Measurements from ENCODE around the gene XIRP1. TPM values are rescaled to one million over a fixed set of nuclear protein-coding genes. Genes with fewer than 3 reads are reported as not detected.

Gene XIRP1
- total RNA-seq, 2 experiments from 2014 or later = 0.62 to 0.72 TPM

- H3K27ac Mint-ChIP-seq = no peak overlapping the region
- H3K4me1 Mint-ChIP-seq (ENCODE audit: low read depth) = peaks cover 8% of the 10 kb centered on the region
- H3K36me3 Mint-ChIP-seq (ENCODE audit: low read depth) = no peaks in the 10 kb centered on the region
- CTCF ChIA-PET = interaction anchor here (0.7 to 3.2 kb wide), 11 partner anchors 12 to 171 kb away, joined by 3 to 21 read pairs (median 5); no protein-coding TSS in a partner anchor
- H3K9me3 Mint-ChIP-seq = peaks cover 2% of the 10 kb centered on the region
- intact Hi-C loops (cut with micrococcal nuclease) = loop anchor here (1.0 to 5.0 kb wide), 6 partner anchors 18 to 175 kb away; partner anchors contain the start of gene SLC25A38
- H3K27me3 Mint-ChIP-seq (ENCODE audit: low read depth) = no peaks in the 10 kb centered on the region
- no peak overlapping the region for H3K4me3 Mint-ChIP-seq
- no peak for DNase-seq
Measured at GRCh38 chr3:39207361-39208186, 15.2 kb upstream of the XIRP1 start.

- Mint-ChIP-seq H3K4me3 (no peak overlapping the region), H3K9me3 (peaks cover 2% of the 10 kb centered on the region), H3K27ac (no peak overlapping the region), H3K36me3 (ENCODE audit: low read depth) (no peaks in the 10 kb centered on the region), H3K4me1 (ENCODE audit: low read depth) (peaks cover 8% of the 10 kb centered on the region), H3K27me3 (ENCODE audit: low read depth) (no peaks in the 10 kb centered on the region)
- intact Hi-C loops (cut with micrococcal nuclease) = loop anchor here (5.0 kb wide), 1 partner anchor 176 kb away; the partner anchor contains the start of gene SLC25A38
- CTCF ChIA-PET = interaction anchor here (0.9 to 1.7 kb wide), 5 partner anchors 12 to 87 kb away, joined by 3 to 8 read pairs (median 5); partner anchors contain the start of gene XIRP1
- no peak for DNase-seq
Measured at GRCh38 chr3:39205919-39206516, 13.6 kb upstream of the XIRP1 start.

- Mint-ChIP-seq H3K27me3 (ENCODE audit: low read depth) (no peaks in the 10 kb centered on the region), H3K36me3 (ENCODE audit: low read depth) (no peaks in the 10 kb centered on the region), H3K4me3 (no peak overlapping the region), H3K27ac (no peak overlapping the region), H3K9me3 (peaks cover 2% of the 10 kb centered on the region), H3K4me1 (ENCODE audit: low read depth) (peaks cover 6% of the 10 kb centered on the region)
- DNase-seq = no peak
- CTCF ChIA-PET = interaction anchor here (1.1 to 1.7 kb wide), 5 partner anchors 13 to 88 kb away, joined by 3 to 8 read pairs (median 5); partner anchors contain the start of gene XIRP1
- intact Hi-C loops (cut with micrococcal nuclease) = loop anchor here (5.0 kb wide), 1 partner anchor 177 kb away; the partner anchor contains the start of gene SLC25A38
Measured at GRCh38 chr3:39205131-39205530, 12.7 kb upstream of the XIRP1 start.

GRCh38 chr3:39203860-39204259, 11.5 kb upstream of the XIRP1 start:
- peaks cover 2% of the 10 kb centered on the region for H3K9me3 Mint-ChIP-seq
- no peaks in the 10 kb centered on the region for H3K36me3 Mint-ChIP-seq (ENCODE audit: low read depth)
- intact Hi-C loops (cut with micrococcal nuclease) = no loop called here
- no peak overlapping the region for H3K27ac Mint-ChIP-seq
- CTCF ChIA-PET = interaction anchor here (1.2 to 3.1 kb wide), 3 partner anchors 14 to 87 kb away, joined by 3 to 22 read pairs (median 11); no protein-coding TSS in a partner anchor
- peaks cover 4% of the 10 kb centered on the region for H3K4me1 Mint-ChIP-seq (ENCODE audit: low read depth)
- DNase-seq = no peak
- no peaks in the 10 kb centered on the region for H3K27me3 Mint-ChIP-seq (ENCODE audit: low read depth)
- no peak overlapping the region for H3K4me3 Mint-ChIP-seq

GRCh38 chr3:39203402-39203801, 11.0 kb upstream of the XIRP1 start:
- CTCF ChIA-PET = interaction anchor here (2.5 to 3.1 kb wide), 2 partner anchors 13 to 85 kb away, joined by 11 to 22 read pairs; no protein-coding TSS in a partner anchor
- H3K27me3 Mint-ChIP-seq (ENCODE audit: low read depth) = no peaks in the 10 kb centered on the region
- H3K27ac Mint-ChIP-seq = no peak overlapping the region
- H3K4me3 Mint-ChIP-seq = no peak overlapping the region
- H3K36me3 Mint-ChIP-seq (ENCODE audit: low read depth) = no peaks in the 10 kb centered on the region
- peaks cover 3% of the 10 kb centered on the region for H3K4me1 Mint-ChIP-seq (ENCODE audit: low read depth)
- no peak for DNase-seq
- H3K9me3 Mint-ChIP-seq = peaks cover 2% of the 10 kb centered on the region
- intact Hi-C loops (cut with micrococcal nuclease) = no loop called here

GRCh38 chr3:39202094-39202493, 9.7 kb upstream of the XIRP1 start:
- H3K27ac Mint-ChIP-seq = no peak overlapping the region
- H3K27me3 Mint-ChIP-seq (ENCODE audit: low read depth) = no peaks in the 10 kb centered on the region
- CTCF ChIA-PET = interaction anchor here (1.1 to 3.1 kb wide), 5 partner anchors 12 to 176 kb away, joined by 3 to 22 read pairs (median 5); no protein-coding TSS in a partner anchor
- H3K4me3 Mint-ChIP-seq = no peak overlapping the region
- no peak for DNase-seq
- H3K36me3 Mint-ChIP-seq (ENCODE audit: low read depth) = no peaks in the 10 kb centered on the region
- H3K9me3 Mint-ChIP-seq = peaks cover 2% of the 10 kb centered on the region
- H3K4me1 Mint-ChIP-seq (ENCODE audit: low read depth) = peaks cover 2% of the 10 kb centered on the region
- intact Hi-C loops (cut with micrococcal nuclease) = no loop called here

GRCh38 chr3:39196671-39197356, 4.4 kb upstream of the XIRP1 start:
- no peaks in the 10 kb centered on the region for H3K27me3 Mint-ChIP-seq (ENCODE audit: low read depth)
- H3K4me1 Mint-ChIP-seq (ENCODE audit: low read depth) = peaks cover 36% of the 10 kb centered on the region
- intact Hi-C loops (cut with micrococcal nuclease) = no loop called here
- CTCF ChIA-PET = interaction anchor here (0.6 to 4.2 kb wide), 8 partner anchors 17 to 197 kb away, joined by 3 to 29 read pairs (median 5); no protein-coding TSS in a partner anchor
- no peak overlapping the region for H3K27ac Mint-ChIP-seq
- no peak overlapping the region for H3K4me3 Mint-ChIP-seq
- no peaks in the 10 kb centered on the region for H3K36me3 Mint-ChIP-seq (ENCODE audit: low read depth)
- H3K9me3 Mint-ChIP-seq = peaks cover 1% of the 10 kb centered on the region
- DNase-seq = no peak

- Mint-ChIP-seq H3K4me3 (no peak overlapping the region), H3K9me3 (peaks cover 1% of the 10 kb centered on the region), H3K36me3 (ENCODE audit: low read depth) (no peaks in the 10 kb centered on the region)
Measured at GRCh38 chr3:39196034-39196433, 3.6 kb upstream of the XIRP1 start.

GRCh38 chr3:39193391-39193790, 996 bp upstream of the XIRP1 start:
- H3K27me3 Mint-ChIP-seq (ENCODE audit: low read depth) = no peaks in the 10 kb centered on the region
- H3K4me1 Mint-ChIP-seq (ENCODE audit: low read depth) = peaks cover 46% of the 10 kb centered on the region
- intact Hi-C loops (cut with micrococcal nuclease) = no loop called here
- no peak for DNase-seq
- H3K9me3 Mint-ChIP-seq = peaks cover 1% of the 10 kb centered on the region
- no peaks in the 10 kb centered on the region for H3K36me3 Mint-ChIP-seq (ENCODE audit: low read depth)
- no peak overlapping the region for H3K27ac Mint-ChIP-seq
- no peak overlapping the region for H3K4me3 Mint-ChIP-seq
- CTCF ChIA-PET = interaction anchor here (5.3 to 10.5 kb wide), 2 partner anchors 65 to 96 kb away, joined by 52 to 359 read pairs; no protein-coding TSS in a partner anchor

More at GRCh38 chr3:39196034-39196433, 3.6 kb upstream of the XIRP1 start:
- CTCF ChIA-PET = interaction anchor here (0.7 to 4.2 kb wide), 7 partner anchors 50 to 196 kb away, joined by 3 to 29 read pairs (median 6); no protein-coding TSS in a partner anchor
- Mint-ChIP-seq H3K27me3 (ENCODE audit: low read depth) (no peaks in the 10 kb centered on the region), H3K4me1 (ENCODE audit: low read depth) (peaks cover 38% of the 10 kb centered on the region), H3K27ac (no peak overlapping the region)
- DNase-seq = no peak
- intact Hi-C loops (cut with micrococcal nuclease) = no loop called here

- Mint-ChIP-seq H3K27ac (peak overlapping the region; percentile 64), H3K4me1 (ENCODE audit: low read depth) (peaks cover 41% of the 10 kb centered on the region), H3K27me3 (ENCODE audit: low read depth) (no peaks in the 10 kb centered on the region), H3K4me3 (peak overlapping the region; percentile 37), H3K36me3 (ENCODE audit: low read depth) (no peaks in the 10 kb centered on the region), H3K9me3 (peaks cover 1% of the 10 kb centered on the region)
- intact Hi-C loops (cut with micrococcal nuclease) = loop anchor here (1.0 kb wide), 1 partner anchor 11 kb away; no protein-coding TSS in a partner anchor
- no peak for DNase-seq
- CTCF ChIA-PET = interaction anchor here (0.7 to 10.5 kb wide), 11 partner anchors 11 to 195 kb away, joined by 3 to 359 read pairs (median 4); no protein-coding TSS in a partner anchor
Measured at GRCh38 chr3:39191773-39192172, 622 bp downstream of the XIRP1 start.

GRCh38 chr3:39191111-39191510, 1.3 kb downstream of the XIRP1 start:
- peaks cover 35% of the 10 kb centered on the region for H3K4me1 Mint-ChIP-seq (ENCODE audit: low read depth)
- H3K27ac Mint-ChIP-seq = no peak overlapping the region
- H3K27me3 Mint-ChIP-seq (ENCODE audit: low read depth) = no peaks in the 10 kb centered on the region
- no peaks in the 10 kb centered on the region for H3K36me3 Mint-ChIP-seq (ENCODE audit: low read depth)
- H3K4me3 Mint-ChIP-seq = peak overlapping the region; percentile 17
- no peak for DNase-seq
- CTCF ChIA-PET = interaction anchor here (0.6 to 10.5 kb wide), 14 partner anchors 12 to 105 kb away, joined by 3 to 359 read pairs (median 5); partner anchors contain the start of gene CX3CR1
- peaks cover 1% of the 10 kb centered on the region for H3K9me3 Mint-ChIP-seq
- intact Hi-C loops (cut with micrococcal nuclease) = no loop called here
